ENCODE data around the gene SUPT20H.
A peak's percentile ranks its signal among the peaks of the same experiment; 100 is the strongest.

Gene SUPT20H

DNA sequence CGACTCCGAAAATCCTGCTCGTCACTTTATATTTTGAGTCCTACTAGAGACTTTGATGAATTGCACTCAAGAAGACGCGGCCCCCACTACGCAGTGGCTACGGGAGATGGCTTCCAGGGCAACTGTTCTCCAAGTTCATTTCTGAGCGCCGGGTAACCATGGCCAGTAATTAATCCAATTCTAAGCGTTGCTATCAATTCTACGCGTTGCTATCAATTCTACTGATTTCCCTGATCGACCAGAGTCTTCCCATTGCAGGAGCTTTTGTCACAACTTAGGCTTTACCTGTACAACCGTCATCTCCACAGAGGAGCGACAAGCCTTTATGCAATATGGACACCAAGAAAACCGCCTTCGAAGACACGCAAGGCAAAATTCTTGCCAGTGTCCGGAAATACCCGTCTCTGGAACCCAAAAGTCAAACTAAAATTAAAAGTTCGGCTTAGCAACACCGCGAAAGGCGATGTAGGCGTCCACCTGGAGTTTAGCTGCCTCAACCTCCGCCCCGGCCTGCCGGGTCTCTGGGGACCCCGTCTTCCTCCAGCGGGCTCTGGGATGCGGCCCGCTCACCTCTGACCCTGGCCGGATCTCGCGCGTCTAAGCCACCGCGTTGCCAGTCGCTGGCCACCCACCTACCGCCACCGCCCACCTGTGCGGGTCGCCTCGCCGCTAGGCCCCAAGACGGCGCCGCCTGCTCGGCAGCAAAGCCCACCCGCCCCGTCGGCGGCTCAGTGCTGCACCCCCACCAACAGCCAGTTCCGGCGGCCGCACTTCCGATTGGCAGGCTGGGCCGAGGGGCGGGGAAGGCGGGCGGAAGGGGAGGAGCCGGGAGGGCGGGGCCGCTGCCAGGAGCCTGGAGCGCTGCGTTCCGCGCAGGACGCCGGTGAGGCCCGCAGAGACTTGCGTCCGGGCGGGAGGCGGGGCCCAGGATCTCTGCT is at the start of gene SUPT20H:
SUPT20H (minus strand) TSS at position 779 of the 938 bp plus-strand sequence. CDS start 8,198 bp downstream, outside the sequence.
- DNase-seq = peak; percentile 66

- no peak for DNase-seq
These were observed 49.7 kb upstream of the SUPT20H start for GRCh38 chr13:37109051-37109678.

GRCh38 chr13:37107868-37108267 is 48.4 kb upstream of the SUPT20H start:
- no peak for DNase-seq

DNA sequence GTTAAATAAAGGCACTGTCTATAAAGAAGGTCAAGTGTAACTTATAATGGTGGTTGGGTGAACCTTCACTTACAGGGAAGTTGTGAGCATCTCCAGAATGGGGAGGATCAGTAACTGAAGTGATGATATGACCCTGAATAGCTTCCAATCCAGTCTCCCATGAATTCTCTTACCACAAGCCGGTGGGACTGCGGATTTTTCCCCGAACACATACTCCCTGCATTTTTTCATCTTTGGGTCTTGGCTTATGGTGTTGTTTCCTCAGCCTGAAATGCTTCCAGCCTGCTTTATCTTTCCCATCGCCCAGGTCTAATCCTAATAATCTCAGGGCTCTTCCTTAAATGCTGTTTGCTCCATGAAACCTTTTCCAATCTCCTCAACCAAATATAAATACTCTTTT is 48.0 kb upstream of the SUPT20H start:
- no peak for DNase-seq

DNA sequence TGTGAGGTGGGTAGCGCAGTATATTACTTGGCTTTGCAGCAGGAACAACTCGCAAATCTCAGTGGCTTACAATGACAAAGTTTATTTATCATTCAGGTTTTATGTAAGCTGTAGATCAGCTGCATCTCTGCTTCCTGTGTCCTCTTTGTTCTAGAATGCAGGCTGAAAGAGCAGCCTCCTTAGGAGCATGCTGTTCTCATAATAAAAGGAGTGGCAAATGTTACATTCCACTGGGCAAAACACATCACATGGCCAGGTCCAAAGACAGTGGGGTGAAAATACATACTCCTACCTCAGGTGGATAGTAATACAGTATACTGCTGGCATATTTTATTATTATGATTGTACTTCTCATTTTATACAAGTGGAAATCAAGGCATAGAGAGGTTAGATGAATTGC is 47.2 kb upstream of the SUPT20H start:
- DNase-seq = no peak

DNA sequence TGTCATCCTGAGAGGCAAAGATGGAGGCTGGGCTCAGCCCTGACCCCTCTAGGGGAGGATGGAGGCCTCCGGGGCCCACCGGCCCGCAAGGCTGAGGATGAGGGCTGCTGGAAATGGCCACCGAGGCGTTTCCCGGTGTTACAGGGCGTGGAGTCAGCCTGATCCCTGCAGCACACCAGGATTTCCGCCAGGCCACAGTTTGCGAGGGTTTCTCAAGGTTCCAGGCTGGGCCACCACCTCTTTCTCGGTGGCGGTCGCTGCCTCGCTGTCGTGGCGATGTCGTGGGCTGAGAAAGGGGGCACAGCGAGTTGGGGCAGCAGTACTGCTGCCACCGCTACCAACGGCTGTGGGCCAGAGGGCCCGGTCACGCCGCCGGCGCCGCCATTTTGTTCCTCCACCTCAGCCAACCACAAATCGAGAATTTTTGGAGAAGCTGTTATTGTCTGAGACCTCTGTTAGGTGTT is 45.8 kb upstream of the SUPT20H start, which contains the start of gene CSNK1A1L:
CSNK1A1L (minus strand) TSS at position 414 of the 464 bp plus-strand sequence; CDS start at position 6, 408 bp downstream.
- DNase-seq = no peak

DNA sequence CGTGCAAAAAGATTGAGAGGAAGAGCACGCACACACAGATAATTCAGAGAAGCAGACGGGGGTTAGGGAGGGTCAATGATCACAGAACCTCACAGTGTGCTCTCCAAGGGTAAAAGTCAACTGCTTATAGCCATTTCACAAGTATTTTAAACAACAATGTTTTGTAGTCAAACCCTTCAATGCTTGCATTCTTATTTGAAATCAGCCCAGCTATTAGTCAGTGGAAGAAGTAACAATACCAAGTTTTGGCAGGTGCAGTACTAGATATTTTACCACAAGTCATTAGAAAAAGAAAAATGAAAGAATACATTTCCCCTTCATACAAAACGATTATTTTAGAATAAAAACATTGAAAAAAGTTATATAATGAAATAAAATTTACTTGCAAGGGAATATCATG is 43.4 kb upstream of the SUPT20H start:
- no peak for DNase-seq

DNA sequence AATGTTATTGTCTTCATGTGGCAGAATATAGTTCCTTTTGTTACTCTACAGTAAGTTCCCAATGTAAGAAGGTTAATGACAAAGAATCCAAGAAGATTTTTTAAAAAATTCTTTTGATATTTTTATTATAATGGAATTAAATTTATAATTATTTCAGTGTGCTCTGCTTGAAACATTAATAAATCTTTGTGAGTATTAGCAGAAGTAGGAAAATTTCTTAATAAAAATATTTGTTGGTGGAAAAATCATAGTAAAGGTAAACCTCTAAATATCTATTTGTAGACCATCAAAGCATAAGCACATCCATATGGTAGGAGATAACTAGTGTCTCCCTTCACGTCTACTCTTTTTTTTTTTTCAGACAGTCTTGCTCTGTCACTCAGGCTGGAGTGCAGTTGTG is 41.7 kb upstream of the SUPT20H start:
- DNase-seq = no peak

- DNase-seq = no peak
These were observed 41.2 kb upstream of the SUPT20H start for GRCh38 chr13:37100731-37101130.

- no peak for DNase-seq
These were observed 37.6 kb upstream of the SUPT20H start for GRCh38 chr13:37097076-37097475.

DNA sequence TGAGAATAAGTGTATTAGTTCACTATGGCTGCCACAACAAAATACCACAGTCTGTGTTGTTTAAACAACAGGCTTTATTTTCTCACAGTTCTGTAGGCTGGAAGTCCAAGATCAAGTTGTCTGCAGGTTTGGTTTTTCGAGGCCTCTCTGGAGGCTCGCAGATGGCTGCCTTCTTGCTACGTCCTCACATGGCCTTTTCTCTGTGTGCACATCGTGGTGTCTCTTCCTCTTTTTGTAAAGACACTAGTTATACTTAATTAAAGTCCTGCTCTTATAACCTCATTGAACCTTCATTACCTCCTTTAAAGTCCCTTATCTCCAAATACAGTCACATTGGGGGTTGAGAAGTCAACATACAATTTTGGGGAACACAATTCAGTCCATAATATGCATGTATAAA is 35.4 kb upstream of the SUPT20H start:
- no peak for DNase-seq

GRCh38 chr13:37094099-37094498 is 34.6 kb upstream of the SUPT20H start:
- DNase-seq = no peak

DNA sequence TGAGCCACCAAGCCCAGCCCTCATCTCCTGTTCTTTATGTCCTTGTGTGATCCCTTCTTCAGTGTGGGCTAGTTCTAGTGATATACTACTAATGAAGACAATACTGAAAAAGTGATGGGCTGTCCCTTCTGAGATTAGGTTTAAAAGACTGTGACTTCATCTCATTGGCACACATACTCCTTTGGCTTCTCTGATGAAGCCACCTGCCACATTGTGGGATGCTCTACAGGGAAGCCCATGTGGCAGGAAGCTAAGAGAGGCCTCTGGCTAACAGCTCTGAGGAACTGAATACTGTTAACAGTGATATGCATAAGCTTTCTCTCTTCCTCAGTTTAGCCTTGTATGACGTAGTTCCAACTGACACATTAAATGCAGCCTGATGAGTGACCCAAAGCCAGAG is 32.3 kb upstream of the SUPT20H start:
- DNase-seq = no peak

DNA sequence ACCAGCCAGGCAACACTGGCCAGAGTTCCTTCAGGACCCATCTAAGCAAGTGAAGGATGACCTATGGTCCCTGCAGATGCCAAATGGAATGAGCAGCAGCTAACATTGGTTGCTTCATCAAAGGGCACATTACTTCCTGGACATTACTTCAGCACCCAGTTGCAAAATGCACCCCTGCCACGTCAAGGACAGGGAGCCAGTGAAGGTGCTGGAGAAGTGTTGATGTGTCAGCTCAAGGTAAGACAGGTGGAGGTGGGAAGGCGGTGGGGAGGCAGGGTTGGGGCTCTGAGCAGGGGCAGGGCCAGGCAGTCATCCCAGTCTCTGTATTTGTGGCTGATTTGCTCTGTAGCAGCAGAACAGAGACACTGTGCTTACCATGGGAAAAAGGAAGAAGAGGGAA is 31.4 kb upstream of the SUPT20H start:
- DNase-seq = no peak

GRCh38 chr13:37089495-37089894 is 30.0 kb upstream of the SUPT20H start:
- no peak for DNase-seq

GRCh38 chr13:37087486-37087885 is 28.0 kb upstream of the SUPT20H start:
- no peak for DNase-seq

- DNase-seq = no peak
These were observed 26.1 kb upstream of the SUPT20H start for GRCh38 chr13:37085606-37086005.

GRCh38 chr13:37076818-37077217 is 17.3 kb upstream of the SUPT20H start:
- DNase-seq = no peak

DNA sequence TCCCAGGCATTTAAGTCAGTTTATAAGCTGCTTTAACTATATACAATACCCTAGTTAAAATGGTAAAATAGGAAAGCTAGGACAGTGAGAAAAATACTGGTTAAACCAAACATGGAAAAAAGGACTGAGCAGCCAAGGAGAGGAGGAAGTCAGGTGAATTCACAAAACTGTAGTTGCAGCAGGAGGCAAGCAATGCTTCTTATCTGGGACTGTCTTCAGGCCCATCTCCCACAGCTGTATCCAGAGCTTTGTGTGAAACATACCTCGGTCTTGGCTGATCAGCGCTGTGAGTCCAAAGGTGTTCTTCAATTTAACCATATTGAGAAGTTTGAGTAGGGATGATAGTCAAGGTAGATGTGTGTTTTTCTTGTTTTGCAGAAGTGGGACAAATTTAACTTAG is 15.7 kb upstream of the SUPT20H start:
- no peak for DNase-seq

DNA sequence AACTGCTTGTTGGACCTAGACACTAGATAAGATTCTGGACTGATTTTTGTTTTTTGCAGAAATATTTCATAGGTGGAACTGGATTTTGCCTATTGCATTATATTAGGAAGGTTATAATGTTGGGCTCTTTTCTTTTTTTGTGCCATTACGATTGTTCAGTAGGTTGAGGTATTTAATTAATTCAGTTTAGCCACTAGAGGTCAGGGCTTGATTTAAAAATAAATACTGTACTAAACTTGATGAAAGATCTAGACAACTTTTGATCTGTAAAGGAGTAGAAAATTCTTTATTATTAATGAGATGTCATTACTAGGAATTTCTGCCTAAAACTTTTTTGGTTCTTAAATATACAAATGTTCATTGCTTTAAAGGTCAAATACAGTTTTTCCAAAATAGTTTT is 15.2 kb upstream of the SUPT20H start:
- no peak for DNase-seq

DNA sequence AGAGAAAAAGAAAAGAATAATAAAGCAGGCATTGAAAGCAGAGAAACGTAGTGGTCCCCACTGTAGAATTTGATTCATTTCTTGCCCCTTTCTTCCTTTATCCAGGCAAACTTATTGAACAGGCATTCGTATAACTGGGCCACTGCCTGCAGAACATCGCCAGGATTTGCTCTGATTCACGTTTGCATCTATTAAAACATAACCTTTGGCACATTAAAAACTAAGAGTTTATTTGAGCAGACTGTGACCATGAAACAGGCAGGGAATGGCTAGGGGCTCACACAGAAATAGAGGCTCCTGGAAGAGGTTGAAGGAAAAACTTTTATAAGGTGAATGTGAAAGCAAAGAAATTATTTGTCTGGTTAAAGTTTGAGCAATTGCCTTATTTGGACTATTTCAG is 12.5 kb upstream of the SUPT20H start:
- no peak for DNase-seq

DNA sequence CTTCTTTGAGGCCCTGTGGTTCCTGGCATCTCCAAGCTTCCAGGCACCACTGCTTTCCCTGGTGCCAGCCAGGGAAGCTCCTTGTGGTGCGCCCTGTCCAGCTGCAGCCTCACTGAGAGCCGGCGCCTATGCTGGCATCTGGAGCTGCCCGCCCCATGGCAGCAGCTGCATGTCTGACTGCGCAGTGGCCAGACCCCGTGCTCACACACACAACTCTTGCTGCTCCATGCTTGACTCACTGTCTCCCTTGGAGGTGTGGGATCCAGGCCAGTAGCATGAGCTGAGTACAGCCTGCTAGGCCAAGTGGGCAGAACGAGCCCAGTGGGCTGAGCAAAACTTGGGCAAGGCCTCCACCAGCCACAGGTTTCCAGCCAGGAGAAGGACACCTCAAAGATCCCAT is 11.5 kb upstream of the SUPT20H start:
- DNase-seq = no peak

DNA sequence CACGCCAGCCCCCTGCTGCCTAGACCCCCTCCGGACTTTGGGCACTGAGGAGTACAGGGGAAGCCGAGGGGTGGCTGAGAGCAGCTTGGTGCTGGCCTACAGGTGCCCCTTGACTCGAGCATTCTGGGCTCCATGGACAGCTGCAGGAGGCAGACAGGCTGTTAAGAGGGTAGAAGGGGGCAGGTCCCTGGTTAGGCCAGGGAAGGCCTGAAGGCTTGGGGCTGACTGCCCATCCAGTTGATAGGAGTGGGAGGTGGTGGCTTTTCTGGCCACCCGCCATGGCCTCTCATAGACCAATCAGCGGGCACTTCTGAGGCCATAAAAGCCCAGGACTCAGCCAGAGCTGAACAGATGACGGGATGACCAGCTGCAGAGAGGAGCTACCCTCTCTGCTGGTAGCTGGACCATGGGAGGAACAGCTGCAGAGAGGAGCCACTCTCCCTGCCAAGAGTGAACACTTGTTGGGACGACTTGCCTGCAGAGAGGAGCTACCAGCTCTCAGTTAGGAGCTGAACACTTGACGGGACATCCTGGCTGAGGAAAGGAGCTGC is 10.7 kb upstream of the SUPT20H start:
- no peak for DNase-seq

GRCh38 chr13:37069597-37070103 is 10.2 kb upstream of the SUPT20H start:
- no peak for DNase-seq
